GM18951 (cell line): ENCODE measurements around the gene EYA4.

Source experiments
- POLR2A ChIP-seq: IDR thresholded peaks from 4 replicates; pipeline ENCODE4 v1.6.1; 2011; ENCODE audit warnings: mild to moderate bottlenecking; ENCODE audit not compliant: insufficient read length, insufficient read depth; ENCODE audit errors: extremely low read depth
- in situ Hi-C: fragments of 300-500 bp; cut with MboI; formaldehyde crosslinking; loops from one replicate; pipeline ENCODE4 v1.12.0; 2022; ENCODE audit warnings: low sequenced_read_pairs, mixed read lengths, inconsistent platforms; ENCODE audit not compliant: unreplicated experiment

The EYA4 gene

GRCh38 chr6:133426038-133426437, 184.9 kb downstream of the EYA4 start:
- TF ChIP-seq POLR2A = no peak
- in situ Hi-C loops = no loop called here

- in situ Hi-C loops = no loop called here
- TF ChIP-seq POLR2A = no peak
Measured at GRCh38 chr6:133428295-133428694, 187.1 kb downstream of the EYA4 start.

- in situ Hi-C loops = no loop called here
- no peak for TF ChIP-seq POLR2A
Measured at GRCh38 chr6:133430530-133430929, 189.4 kb downstream of the EYA4 start.

- no peak for TF ChIP-seq POLR2A
- in situ Hi-C loops = no loop called here
Measured at GRCh38 chr6:133431031-133431430, 189.9 kb downstream of the EYA4 start.

GRCh38 chr6:133432021-133432989, 191.1 kb downstream of the EYA4 start:
- in situ Hi-C loops = no loop called here
- no peak for TF ChIP-seq POLR2A

GRCh38 chr6:133435065-133435728, 194.0 kb downstream of the EYA4 start:
- in situ Hi-C loops = no loop called here
- TF ChIP-seq POLR2A = no peak

- no peak for TF ChIP-seq POLR2A
- in situ Hi-C loops = no loop called here
Measured at GRCh38 chr6:133436652-133437051, 195.5 kb downstream of the EYA4 start.

- no peak for TF ChIP-seq POLR2A
- in situ Hi-C loops = no loop called here
Measured at GRCh38 chr6:133441491-133441890, 200.3 kb downstream of the EYA4 start.

- in situ Hi-C loops = no loop called here
Measured at GRCh38 chr6:133446789-133447188, 205.6 kb downstream of the EYA4 start.

GRCh38 chr6:133447924-133448323, 206.8 kb downstream of the EYA4 start:
- in situ Hi-C loops = no loop called here
- no peak for TF ChIP-seq POLR2A

More at GRCh38 chr6:133446789-133447188, 205.6 kb downstream of the EYA4 start:
- no peak for TF ChIP-seq POLR2A

- in situ Hi-C loops = no loop called here
Measured at GRCh38 chr6:133456439-133456838, 215.3 kb downstream of the EYA4 start.

GRCh38 chr6:133456944-133457343, 215.8 kb downstream of the EYA4 start:
- no peak for TF ChIP-seq POLR2A
- in situ Hi-C loops = no loop called here

More at GRCh38 chr6:133456439-133456838, 215.3 kb downstream of the EYA4 start:
- no peak for TF ChIP-seq POLR2A

GRCh38 chr6:133460101-133460500, 218.9 kb downstream of the EYA4 start:
- no peak for TF ChIP-seq POLR2A
- in situ Hi-C loops = no loop called here

GRCh38 chr6:133463790-133464189, 222.6 kb downstream of the EYA4 start:
- TF ChIP-seq POLR2A = no peak
- in situ Hi-C loops = no loop called here
